Measurements from ENCODE around the gene DOLPP1. TPM values are rescaled to one million over a fixed set of nuclear protein-coding genes. Genes with fewer than 3 reads are reported as not detected.

Gene DOLPP1
- total and polyA plus RNA-seq, 2 of the 13 experiments (the other 11 are each of a cell fraction or from before 2014, with no cell fraction given) = 21.0 to 34.1 TPM

- ChIA-PET POLR2A (interaction anchor here (1.2 to 2.3 kb wide), 3 partner anchors 8 to 14 kb away, joined by 4 to 11 read pairs (median 4); partner anchors contain the start of gene DOLPP1), CTCF (ENCODE audit: low intra/inter-chr PET ratio, low total read pairs) (no interaction called here)
- no peak for ATAC-seq
- no peak for FAIRE-seq
- Histone ChIP-seq H3K9me3 (ENCODE audit: low read length) (no peaks in the 10 kb centered on the region), H3K27me3 (ENCODE audit: control insufficient read depth in 1 of 2, insufficient read depth in 2 of 2, low read length in 2 of 2) (no peaks in the 10 kb centered on the region), H3K4me2 (ENCODE audit: low read depth, low read length) (no peak overlapping the region), H3K4me3 (replicated peaks in 1 of 3; ENCODE audit: insufficient read depth in 1 of 3, low read depth in 2 of 3, low read length in 3 of 3) (no peak overlapping the region), H3K79me2 (ENCODE audit: insufficient read depth, low read length) (no peaks in the 10 kb centered on the region), H4K20me1 (ENCODE audit: insufficient read depth, low read length) (no peaks in the 10 kb centered on the region), H2AFZ (ENCODE audit: low read length) (no peak overlapping the region), H3K4me1 (ENCODE audit: insufficient read depth, low read length) (peaks cover 9% of the 10 kb centered on the region), H3K27ac (ENCODE audit: extremely low read length, insufficient read depth, low read length) (no peak overlapping the region), H3K36me3 (replicated peaks in 1 of 2; ENCODE audit: control insufficient read depth in 1 of 2, insufficient read depth in 2 of 2, low read length in 2 of 2) (peaks cover 3 to 4% of the 10 kb centered on the region in 2 experiments; a peak in 4 of 5 replicates), H3K9ac (ENCODE audit: insufficient read depth, low read depth, low read length) (no peak overlapping the region)
- TF ChIP-seq FOXA3 (CRISPR knock-in tag; IDR thresholded peaks at IDR 0.05) (no peak), KMT2A (CRISPR knock-in tag; IDR thresholded peaks at IDR 0.05) (no peak), SMARCE1 (IDR thresholded peaks at IDR 0.05; ENCODE audit: borderline replicate concordance) (no peak), SP140L (CRISPR knock-in tag; IDR thresholded peaks at IDR 0.05; ENCODE audit: borderline replicate concordance) (no peak), PTBP1 (IDR thresholded peaks at IDR 0.05; ENCODE audit: low read depth, low read length, poor library complexity, severe bottlenecking) (no peak), ZNF432 (CRISPR knock-in tag; IDR thresholded peaks at IDR 0.05; ENCODE audit: borderline replicate concordance) (no peak), THAP11 (CRISPR knock-in tag; IDR thresholded peaks at IDR 0.05) (no peak), ZNF224 (CRISPR knock-in tag; IDR thresholded peaks at IDR 0.05) (no peak), ZNF557 (CRISPR knock-in tag; IDR thresholded peaks at IDR 0.05) (no peak), ZNF564 (CRISPR knock-in tag; IDR thresholded peaks at IDR 0.05) (no peak), ZSCAN30 (CRISPR knock-in tag; IDR thresholded peaks at IDR 0.05) (no peak), ZNF292 (CRISPR knock-in tag; IDR thresholded peaks at IDR 0.05; ENCODE audit: borderline replicate concordance, low read depth) (no peak), RFXAP (CRISPR knock-in tag; IDR thresholded peaks at IDR 0.05; ENCODE audit: borderline replicate concordance) (no peak), ZNF761 (CRISPR knock-in tag; conservative IDR thresholded peaks at IDR 0.05) (no peak)
- no peak for DNase-seq (ENCODE audit: low spot score)
- intact Hi-C loops (cut with micrococcal nuclease; ENCODE audit: unreplicated experiment) = no loop called here
- BruUV-seq (replicated peaks) = TSS peak; percentile 20
- in situ Hi-C loops (cut with HindIII; ENCODE audit: extremely low pct_ligation_motif_present, low pct_unique_long_range_greater_than_20kb) = no loop called here
- 96% methylated on average over 16 of the region's 21 CpGs for WGBS (ENCODE audit: low lambda C conversion rate)
Observed at GRCh38 chr9:129095170-129095667, 14.3 kb downstream of the DOLPP1 start.

All from HepG2 (cell line).